B cell (primary cell): ENCODE data around the gene MT1M. TPM values are rescaled to one million over a fixed set of nuclear protein-coding genes. Genes with fewer than 3 reads are reported as not detected.

Source experiments
- ATAC-seq: fragments of 200-7000 bp; cut with Tn5 transposase; one replicate; pipeline ENCODE4 v1.10.0; 2021; ENCODE audit warnings: low read depth, mild to moderate bottlenecking, moderate number of reproducible peaks, moderate library complexity
- CTCF ChIA-PET: fragments of 350-600 bp; sonication (Branson Sonifier 250); formaldehyde crosslinking; loops from one replicate; lab custom pipeline; 2021; ENCODE audit warnings: antibody characterized with exemption, inconsistent platforms; lab: Charles Lee
- POLR2A ChIA-PET: fragments of 350-600 bp; sonication (Branson Sonifier 250); formaldehyde crosslinking; loops from one replicate; lab custom pipeline; 2021; ENCODE audit warnings: antibody characterized with exemption; lab: Charles Lee
- DNase-seq: peaks from one replicate; pipeline ENCODE4 v3.0.0; 2013
- H2AFZ ChIP-seq: 2 replicates; pipeline ENCODE4 v1.6.1; 2012; ENCODE audit warnings: mild to moderate bottlenecking, low read depth, low read length; ENCODE audit not compliant: insufficient read depth, poor library complexity, severe bottlenecking
- H3K27ac ChIP-seq, 2 donors: 1 replicate in 1 of 2; 2 replicates in 1 of 2; pipeline ENCODE4 v1.5.1; 2012 to 2013; ENCODE audit warnings: low read length in 2 of 2, mild to moderate bottlenecking in 2 of 2, moderate library complexity in 1 of 2
- H3K27me3 ChIP-seq, 4 experiments: fragments of 200-600 bp in 1 of 4; sonication (generic) in 1 of 4; replicated peaks in 1 of 4; 1 replicate in 2 of 4; 2 replicates in 2 of 4; pipeline versions ENCODE4 v1.6.1 to v1.7.0; 2013 to 2016; ENCODE audit warnings: low read length in 3 of 4, mild to moderate bottlenecking in 2 of 4, mixed read lengths in 1 of 4, moderate library complexity in 1 of 4; ENCODE audit not compliant: insufficient read depth in 4 of 4, control insufficient read depth in 3 of 4; ENCODE audit errors: control extremely low read depth in 1 of 4
- H3K36me3 ChIP-seq, 2 experiments: replicated peaks in 1 of 2; 1 replicate in 1 of 2; 2 replicates in 1 of 2; pipeline versions ENCODE4 v1.6.1 to v1.7.1; 2013; ENCODE audit warnings: low read length in 1 of 2; ENCODE audit not compliant: insufficient read depth in 2 of 2, control insufficient read depth in 1 of 2; ENCODE audit errors: control extremely low read depth in 1 of 2, extremely low read depth in 1 of 2
- H3K4me1 ChIP-seq, 2 donors: fragments of 200-600 bp in 1 of 2; sonication (generic) in 1 of 2; 1 replicate in 1 of 2; 2 replicates in 1 of 2; pipeline versions ENCODE4 v1.5.1 to v1.6.1; 2013 to 2017; ENCODE audit warnings: low read length in 2 of 2; ENCODE audit not compliant: control insufficient read depth in 2 of 2, insufficient read depth in 2 of 2
- H3K4me2 ChIP-seq: replicated peaks from 2 replicates; pipeline ENCODE3; 2012; ENCODE audit warnings: mild to moderate bottlenecking, low read depth, low read length; ENCODE audit not compliant: poor library complexity, severe bottlenecking
- H3K4me3 ChIP-seq, 5 experiments: fragments of 200-600 bp in 1 of 5; sonication (generic) in 1 of 5; 1 replicate in 3 of 5; 2 replicates in 2 of 5; pipeline versions ENCODE4 v1.5.1 to v1.7.0; 2011 to 2016; ENCODE audit warnings: low read length in 4 of 5, mild to moderate bottlenecking in 4 of 5, low read depth in 2 of 5, control low read depth in 1 of 5, moderate library complexity in 1 of 5; ENCODE audit not compliant: insufficient read depth in 1 of 5; ENCODE audit errors: control extremely low read depth in 1 of 5, extremely low read depth in 1 of 5
- H3K79me2 ChIP-seq: fragments of 200-600 bp; sonication (generic); one replicate; pipeline ENCODE4 v1.6.0; 2016; ENCODE audit warnings: low read length; ENCODE audit not compliant: control insufficient read depth, insufficient read depth
- H3K9ac ChIP-seq: fragments of 200-600 bp; sonication (generic); 2 replicates; pipeline ENCODE4 v1.6.1; 2017; ENCODE audit warnings: mild to moderate bottlenecking, low read length, moderate library complexity
- H3K9me3 ChIP-seq, 3 donors: one replicate each; pipeline versions ENCODE4 v1.6.1 to v1.7.1; 2013; ENCODE audit warnings: low read length in 2 of 3; ENCODE audit not compliant: control insufficient read depth in 2 of 3, insufficient read depth in 1 of 3; ENCODE audit errors: control extremely low read depth in 1 of 3
- H4K20me1 ChIP-seq: 2 replicates; pipeline ENCODE4 v1.6.0; 2012; ENCODE audit warnings: mild to moderate bottlenecking, low read length; ENCODE audit not compliant: insufficient read depth, control insufficient read depth, poor library complexity, severe bottlenecking
- H3K27ac Mint-ChIP-seq: one replicate; pipeline ENCODE4 v1.8.0; 2021; ENCODE audit warnings: mixed read lengths
- H3K27me3 Mint-ChIP-seq: one replicate; pipeline ENCODE4 v1.8.0; 2021; ENCODE audit warnings: mixed read lengths
- H3K4me1 Mint-ChIP-seq: one replicate; pipeline ENCODE4 v1.8.0; 2021; ENCODE audit warnings: mixed read lengths
- H3K4me3 Mint-ChIP-seq: one replicate; pipeline ENCODE4 v1.8.0; 2021; ENCODE audit warnings: mixed read lengths
- H3K9me3 Mint-ChIP-seq: one replicate; pipeline ENCODE4 v1.8.0; 2022; ENCODE audit warnings: mixed read lengths; ENCODE audit not compliant: insufficient read depth
- CTCF ChIP-seq: fragments of 200-600 bp; IDR thresholded peaks from one replicate; pipeline ENCODE4 v1.8.0; 2022; ENCODE audit warnings: antibody characterized with exemption, mild to moderate bottlenecking
- EZH2 ChIP-seq: IDR thresholded peaks from 2 replicates; pipeline ENCODE4 v1.6.1; 2012; ENCODE audit warnings: borderline replicate concordance, low read depth, mild to moderate bottlenecking, moderate library complexity, low read length; ENCODE audit not compliant: insufficient read depth, poor library complexity, severe bottlenecking
- WGBS: methylation state at CpG from one replicate; pipeline ENCODE4 v1.1.5; 2013; ENCODE audit warnings: missing lambda C conversion rate; ENCODE audit not compliant: insufficient coverage; 5-methylcytosine and 5-hydroxymethylcytosine counted together
- intact Hi-C: fragments of 100-400 bp; cut with micrococcal nuclease; formaldehyde crosslinking; loops from one replicate; pipeline ENCODE4 v1.10.0; 2022
- polyA plus RNA-seq: library from polyadenylated mRNA; depleted of rRNA; stranded (reverse); fragments of >200 nt; gene quantifications from 2 replicates; pipeline ENCODE4 v1.2.3, GENCODE V29; 2012
- total RNA-seq, 2 donors: library from RNA; stranded (reverse); fragments of 120-200 nt in 1 of 2; gene quantifications; 1 replicate in 1 of 2; 2 replicates in 1 of 2; pipeline versions ENCODE4 v1.2.3 to v1.2.4, GENCODE V29; 2013 to 2022

The MT1M gene
- total and polyA plus RNA-seq, 2 donors (not counting 1 experiment from before 2014, with no cell fraction given): not detected

- H3K4me1 ChIP-seq: peaks cover 21 to 40% of the 10 kb centered on the region in 2 donors
- no peak overlapping the region for H3K4me2 ChIP-seq
- no peak for TF ChIP-seq CTCF
- no peak for TF ChIP-seq EZH2
- H3K9me3 ChIP-seq: no peaks in the 10 kb centered on the region
- no peak overlapping the region for H2AFZ ChIP-seq
- POLR2A ChIA-PET: no interaction called here
- no peaks in the 10 kb centered on the region for H3K79me2 ChIP-seq
- H3K27ac Mint-ChIP-seq: no peak overlapping the region
- peaks cover 33% of the 10 kb centered on the region for H3K4me1 Mint-ChIP-seq
- no peaks in the 10 kb centered on the region for H3K36me3 ChIP-seq
- no peak for DNase-seq
- no peak overlapping the region for H3K9ac ChIP-seq
- 94% methylated on average over 3 of the region's 3 CpGs for WGBS
- no peaks in the 10 kb centered on the region for H3K9me3 Mint-ChIP-seq
- no peaks in the 10 kb centered on the region for H4K20me1 ChIP-seq
- peaks cover 0 to 11% (median 3%) of the 10 kb centered on the region in 4 experiments for H3K27me3 ChIP-seq
- no peak for ATAC-seq
- intact Hi-C loops: loop anchor here (10.0 kb wide), 1 partner anchor 309 kb away; no protein-coding TSS in a partner anchor
- CTCF ChIA-PET: interaction anchor here (1.2 to 2.0 kb wide), 4 partner anchors 25 to 96 kb away, joined by 4 to 17 read pairs (median 4); no protein-coding TSS in a partner anchor
- H3K27ac ChIP-seq: no peak overlapping the region
- no peak overlapping the region for H3K4me3 Mint-ChIP-seq
- peaks cover 10% of the 10 kb centered on the region for H3K27me3 Mint-ChIP-seq
- no peak overlapping the region for H3K4me3 ChIP-seq
Measured at GRCh38 chr16:56606071-56606475, 26.4 kb upstream of the MT1M start.

GRCh38 chr16:56606476-56607108 lies 25.9 kb upstream of the MT1M start:
- intact Hi-C loops: loop anchor here (10.0 kb wide), 1 partner anchor 308 kb away; no protein-coding TSS in a partner anchor
- H3K9me3 Mint-ChIP-seq: no peaks in the 10 kb centered on the region
- peak overlapping the region; percentile 47 for H3K27ac Mint-ChIP-seq
- Histone ChIP-seq H2AFZ (peak overlapping the region; percentile 77), H3K36me3 (no peaks in the 10 kb centered on the region), H3K27me3 (peaks cover 0 to 5% (median 1%) of the 10 kb centered on the region in 4 experiments), H3K4me1 (peaks cover 21 to 41% of the 10 kb centered on the region in 2 donors), H4K20me1 (no peaks in the 10 kb centered on the region), H3K9ac (no peak overlapping the region), H3K4me2 (no peak overlapping the region), H3K4me3 (no peak overlapping the region), H3K79me2 (no peaks in the 10 kb centered on the region), H3K9me3 (no peaks in the 10 kb centered on the region), H3K27ac (no peak overlapping the region)
- 100% methylated on average over 2 of the region's 8 CpGs for WGBS
- ChIA-PET POLR2A (no interaction called here), CTCF (interaction anchor here (1.2 kb wide), 1 partner anchor 24 kb away, joined by 4 read pairs; no protein-coding TSS in a partner anchor)
- ATAC-seq (no peak), DNase-seq (no peak)
- TF ChIP-seq EZH2 (no peak), CTCF (no peak)
- peaks cover 4% of the 10 kb centered on the region for H3K27me3 Mint-ChIP-seq
- H3K4me1 Mint-ChIP-seq: peaks cover 37% of the 10 kb centered on the region
- H3K4me3 Mint-ChIP-seq: no peak overlapping the region
